ENCODE data around the gene PRKCQ. TPM values are rescaled to one million over a fixed set of nuclear protein-coding genes. Genes with fewer than 3 reads are reported as not detected.

PRKCQ gene
- total and polyA plus RNA-seq, 2 of the 8 experiments (the other 6 are each of a cell fraction or from before 2014, with no cell fraction given) = 9.1 to 22.6 TPM

- H3K4me2 ChIP-seq (ENCODE audit: insufficient read depth in 1 of 2, low read depth in 2 of 2, low read length in 2 of 2) = no peak overlapping the region
- H3K18ac ChIP-seq (ENCODE audit: extremely low read depth, low read length) = no peak overlapping the region
- H2BK20ac ChIP-seq (ENCODE audit: low read length) = no peak overlapping the region
- no peak overlapping the region for H3K23ac ChIP-seq (ENCODE audit: insufficient read length)
- H3K4me3 ChIP-seq (ENCODE audit: extremely low read depth in 1 of 4, insufficient read depth in 2 of 4, low read depth in 3 of 4, low read length in 4 of 4) = no peak overlapping the region
- no peak overlapping the region for H2BK12ac ChIP-seq (ENCODE audit: low read depth, low read length)
- peaks cover 5 to 48% (median 17%) of the 10 kb centered on the region in 4 experiments; a peak in 7 of 8 replicates for H3K36me3 ChIP-seq (ENCODE audit: control insufficient read depth in 2 of 4, insufficient read depth in 4 of 4, low read length in 3 of 4)
- H3K9me3 ChIP-seq (ENCODE audit: insufficient read depth in 2 of 2, low read depth in 1 of 2, low read length in 1 of 2) = no peaks in the 10 kb centered on the region; a peak in 1 of 4 replicates
- DNase-seq (ENCODE audit: low read depth in 1 of 2, low spot score in 2 of 2) (no peak), FAIRE-seq (no peak)
- WGBS, 2 experiments (ENCODE audit: extremely low coverage in 1 of 2, insufficient coverage in 1 of 2, insufficient read length in 1 of 2, insufficient replicate concordance in 2 of 2, low coverage in 1 of 2, low lambda C conversion rate in 2 of 2, missing lambda C conversion rate in 1 of 2) = 94% methylated on average over 5 of the region's 5 CpGs; no CpG with 5 or more reads in 1 of the 2 experiments
- no peaks in the 10 kb centered on the region for H3K79me2 ChIP-seq (ENCODE audit: control insufficient read depth in 1 of 2, insufficient read depth in 2 of 2, low read length in 2 of 2)
- POLR2A ChIA-PET (ENCODE audit: partially characterized antibody) = no interaction called here
- H3K56ac ChIP-seq (replicated peaks; ENCODE audit: insufficient read length, low read depth, low read length) = no peak overlapping the region
- CTCF ChIA-PET (ENCODE audit: partially characterized antibody) = no interaction called here
- no peak overlapping the region for H3K4ac ChIP-seq (replicated peaks; ENCODE audit: insufficient read length, low read depth, low read length)
- H3K27ac ChIP-seq (ENCODE audit: low read depth, low read length) = no peak overlapping the region
- H3K9ac ChIP-seq (replicated peaks in 1 of 4; ENCODE audit: extremely low read depth in 1 of 4, low read depth in 3 of 4, low read length in 3 of 4) = no peak overlapping the region
- no peak overlapping the region for H2BK120ac ChIP-seq (replicated peaks; ENCODE audit: low read depth, low read length)
- no peak overlapping the region for H2AK5ac ChIP-seq (ENCODE audit: low read depth, low read length)
- H3K79me1 ChIP-seq (ENCODE audit: low read depth, low read length) = no peaks in the 10 kb centered on the region
- no peak overlapping the region for H2BK5ac ChIP-seq (ENCODE audit: low read depth, low read length)
- TF ChIP-seq TCF12 (IDR thresholded peaks at IDR 0.05; ENCODE audit: low read depth, low read length) (no peak), USF2 (IDR thresholded peaks at IDR 0.05; ENCODE audit: low read length) (no peak), POLR2A (IDR thresholded peaks at IDR 0.05; ENCODE audit: control extremely low read depth in 1 of 2, low read depth in 2 of 2, low read length in 2 of 2) (no peak), SIRT6 (IDR thresholded peaks at IDR 0.05; ENCODE audit: low read length) (no peak), MAX (IDR thresholded peaks at IDR 0.05) (no peak)
- no peak overlapping the region for H2BK15ac ChIP-seq (ENCODE audit: low read length)
- no peak overlapping the region for H4K8ac ChIP-seq (ENCODE audit: extremely low read depth, insufficient read depth, low read length)
- H4K5ac ChIP-seq (ENCODE audit: insufficient read length, low read depth, low read length) = no peak overlapping the region
- H3K4me1 ChIP-seq (replicated peaks in 1 of 4; ENCODE audit: control insufficient read depth in 3 of 4, insufficient read depth in 4 of 4, low read length in 3 of 4) = no peaks in the 10 kb centered on the region
- peaks cover 6% of the 10 kb centered on the region for H3K23me2 ChIP-seq (ENCODE audit: low read depth, low read length)
- H3K14ac ChIP-seq (ENCODE audit: insufficient read length) = no peak overlapping the region
- no peak overlapping the region for H4K91ac ChIP-seq (replicated peaks; ENCODE audit: insufficient read length, low read length)
- H3K27me3 ChIP-seq (replicated peaks in 1 of 4; ENCODE audit: control insufficient read depth in 3 of 4, extremely low read depth in 1 of 4, insufficient read depth in 3 of 4, low read length in 3 of 4) = no peaks in the 10 kb centered on the region
- peaks cover 0 to 4% of the 10 kb centered on the region in 2 experiments for H4K20me1 ChIP-seq (replicated peaks in 1 of 2; ENCODE audit: control insufficient read depth in 1 of 2, insufficient read depth in 2 of 2, low read length in 2 of 2)
- H2AFZ ChIP-seq (ENCODE audit: low read length) = no peak overlapping the region
These were observed 122.7 kb downstream of the PRKCQ start for GRCh38 chr10:6457376-6457775.
